IMR-90 (cell line): Measurements from ENCODE around the gene NDUFB2.

Experiments
- BHLHE40 ChIP-seq: fragments of 150-350 bp; IDR thresholded peaks from 2 replicates; pipeline ENCODE4 v1.6.1; 2016; ENCODE audit warnings: mild to moderate bottlenecking, low read depth, low read length
- CEBPB ChIP-seq: IDR thresholded peaks from 2 replicates; pipeline ENCODE4 v1.6.1; 2012; ENCODE audit warnings: low read depth, low read length, improper control_type of control experiment
- MAFK ChIP-seq: IDR thresholded peaks from 2 replicates; pipeline ENCODE4 v1.6.1; 2012; ENCODE audit warnings: low read depth, low read length, improper control_type of control experiment
- POLR2A ChIP-seq: IDR thresholded peaks from 2 replicates; pipeline ENCODE4 v1.6.1; 2012; ENCODE audit warnings: mild to moderate bottlenecking, low read depth, low read length
- RAD21 ChIP-seq: IDR thresholded peaks from 2 replicates; pipeline ENCODE4 v1.6.1; 2012; ENCODE audit warnings: low read length, improper control_type of control experiment
- TF ChIP-seq, protein P1 (sequence below): conservative IDR thresholded peaks from 2 replicates; pipeline ENCODE4 v1.5.1; 2012; ENCODE audit warnings: mild to moderate bottlenecking, low read depth, low read length, improper control_type of control experiment
- TF ChIP-seq, protein P2 (sequence below): fragments of 150-350 bp; IDR thresholded peaks from 2 replicates; pipeline ENCODE4 v1.6.1; 2016; ENCODE audit warnings: low read depth, mild to moderate bottlenecking, low read length, moderate library complexity, borderline replicate concordance

DNA sequence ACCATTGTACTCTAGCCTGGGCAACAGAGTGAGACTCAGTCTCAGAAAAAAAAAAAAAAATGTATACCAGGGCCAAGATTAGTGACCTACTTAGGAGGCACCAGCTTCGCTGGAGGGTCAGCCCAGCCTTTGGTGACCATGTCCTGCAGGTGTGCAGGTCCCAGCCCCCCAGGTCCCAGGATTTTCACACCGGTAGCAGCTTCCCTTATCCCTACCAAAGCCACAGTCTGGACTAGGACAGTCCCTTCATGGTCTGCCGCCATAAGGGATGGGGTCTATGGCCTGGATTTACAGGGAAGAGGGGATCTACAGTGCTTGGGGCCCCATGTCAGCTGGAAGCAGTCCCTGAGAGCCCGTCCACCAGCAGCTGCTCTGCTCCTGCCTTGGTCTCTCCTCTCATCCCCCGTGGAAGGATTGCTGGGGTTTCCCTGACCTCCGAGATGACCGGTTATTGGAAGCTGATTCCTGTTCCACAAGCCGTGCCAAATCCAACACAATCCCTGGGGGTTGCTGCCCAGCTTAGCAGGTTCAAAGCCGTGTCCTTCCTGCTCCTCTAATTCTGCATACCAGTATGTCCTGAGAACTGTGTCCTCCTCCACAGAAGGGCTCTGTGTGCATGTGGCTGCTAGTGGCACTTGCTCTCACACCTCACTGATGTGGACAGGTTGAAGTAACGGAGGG, 11.0 kb upstream of the NDUFB2 start:
- TF ChIP-seq POLR2A (no peak), RAD21 (no peak), MAFK (no peak), BHLHE40 (no peak), CEBPB (no peak)
- TF ChIP-seq, protein P1, sequence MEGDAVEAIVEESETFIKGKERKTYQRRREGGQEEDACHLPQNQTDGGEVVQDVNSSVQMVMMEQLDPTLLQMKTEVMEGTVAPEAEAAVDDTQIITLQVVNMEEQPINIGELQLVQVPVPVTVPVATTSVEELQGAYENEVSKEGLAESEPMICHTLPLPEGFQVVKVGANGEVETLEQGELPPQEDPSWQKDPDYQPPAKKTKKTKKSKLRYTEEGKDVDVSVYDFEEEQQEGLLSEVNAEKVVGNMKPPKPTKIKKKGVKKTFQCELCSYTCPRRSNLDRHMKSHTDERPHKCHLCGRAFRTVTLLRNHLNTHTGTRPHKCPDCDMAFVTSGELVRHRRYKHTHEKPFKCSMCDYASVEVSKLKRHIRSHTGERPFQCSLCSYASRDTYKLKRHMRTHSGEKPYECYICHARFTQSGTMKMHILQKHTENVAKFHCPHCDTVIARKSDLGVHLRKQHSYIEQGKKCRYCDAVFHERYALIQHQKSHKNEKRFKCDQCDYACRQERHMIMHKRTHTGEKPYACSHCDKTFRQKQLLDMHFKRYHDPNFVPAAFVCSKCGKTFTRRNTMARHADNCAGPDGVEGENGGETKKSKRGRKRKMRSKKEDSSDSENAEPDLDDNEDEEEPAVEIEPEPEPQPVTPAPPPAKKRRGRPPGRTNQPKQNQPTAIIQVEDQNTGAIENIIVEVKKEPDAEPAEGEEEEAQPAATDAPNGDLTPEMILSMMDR: no peak
- TF ChIP-seq, protein P2, sequence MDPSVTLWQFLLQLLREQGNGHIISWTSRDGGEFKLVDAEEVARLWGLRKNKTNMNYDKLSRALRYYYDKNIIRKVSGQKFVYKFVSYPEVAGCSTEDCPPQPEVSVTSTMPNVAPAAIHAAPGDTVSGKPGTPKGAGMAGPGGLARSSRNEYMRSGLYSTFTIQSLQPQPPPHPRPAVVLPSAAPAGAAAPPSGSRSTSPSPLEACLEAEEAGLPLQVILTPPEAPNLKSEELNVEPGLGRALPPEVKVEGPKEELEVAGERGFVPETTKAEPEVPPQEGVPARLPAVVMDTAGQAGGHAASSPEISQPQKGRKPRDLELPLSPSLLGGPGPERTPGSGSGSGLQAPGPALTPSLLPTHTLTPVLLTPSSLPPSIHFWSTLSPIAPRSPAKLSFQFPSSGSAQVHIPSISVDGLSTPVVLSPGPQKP: no peak
